HG03196 (cell line): ENCODE results near the gene ROR1.
"Not testable (repeated sequence)": the region's sequence is repeated elsewhere in the genome, so short reads cannot be mapped to it uniquely, and the experiment has no call there.

Source experiments
- ATAC-seq: cut with Tn5 transposase; IDR thresholded peaks from one replicate; pipeline ENCODE4 v1.9.1; 2021; ENCODE audit not compliant: unreplicated experiment

ROR1 gene

GRCh38 chr1:64200064-64200463 lies 426.2 kb downstream of the ROR1 start:
- no peak for ATAC-seq

- ATAC-seq, result no peak
These were observed 429.6 kb downstream of the ROR1 start, which contains the start of gene UBE2U for GRCh38 chr1:64203420-64203819. UBE2U (plus strand) TSS chr1:64203623; CDS start chr1:64204051, 428 bp downstream.

GRCh38 chr1:64209221-64209620 lies 435.4 kb downstream of the ROR1 start:
- no peak for ATAC-seq

- no peak for ATAC-seq
These were observed 438.2 kb downstream of the ROR1 start for GRCh38 chr1:64212031-64212430.

GRCh38 chr1:64215576-64215975 lies 441.8 kb downstream of the ROR1 start:
- no peak for ATAC-seq

- no peak for ATAC-seq
These were observed 446.4 kb downstream of the ROR1 start for GRCh38 chr1:64220241-64220640.

GRCh38 chr1:64223329-64224151 lies 449.7 kb downstream of the ROR1 start:
- ATAC-seq, result peak; percentile 75

GRCh38 chr1:64224236-64224635 lies 450.4 kb downstream of the ROR1 start:
- not testable (repeated sequence) for ATAC-seq

GRCh38 chr1:64228167-64228957 lies 454.5 kb downstream of the ROR1 start:
- ATAC-seq, result no peak

GRCh38 chr1:64229307-64229706 lies 455.5 kb downstream of the ROR1 start:
- no peak for ATAC-seq
